Effector memory CD4-positive, alpha-beta T cell (primary cell): Measurements from ENCODE around the gene KNDC1.
"Not testable (repeated sequence)": the region's sequence is repeated elsewhere in the genome, so short reads cannot be mapped to it uniquely, and the experiment has no call there.

Source experiments
- DNase-seq, 3 donors: peaks; one replicate each; pipeline ENCODE4 v3.0.0-alpha.2; 2020
- H3K27ac ChIP-seq: 2 replicates; pipeline ENCODE4 v1.7.0; 2013; ENCODE audit warnings: mild to moderate bottlenecking, low read length, moderate library complexity; ENCODE audit not compliant: insufficient read depth, poor library complexity, severe bottlenecking
- H3K27me3 ChIP-seq: replicated peaks from 2 replicates; pipeline ENCODE4 v1.7.0; 2013; ENCODE audit warnings: mild to moderate bottlenecking, low read length; ENCODE audit not compliant: insufficient read depth, control insufficient read depth, poor library complexity, severe bottlenecking
- H3K36me3 ChIP-seq: 2 replicates; pipeline ENCODE4 v1.7.0; 2013; ENCODE audit warnings: mild to moderate bottlenecking, low read length, moderate library complexity; ENCODE audit not compliant: control insufficient read depth, insufficient read depth
- H3K4me1 ChIP-seq: 2 replicates; pipeline ENCODE4 v1.7.0; 2013; ENCODE audit warnings: low read length, mild to moderate bottlenecking; ENCODE audit not compliant: control insufficient read depth, insufficient read depth, poor library complexity, severe bottlenecking
- H3K4me3 ChIP-seq: 2 replicates; pipeline ENCODE4 v1.7.0; 2013; ENCODE audit warnings: low read length, low read depth, mild to moderate bottlenecking; ENCODE audit not compliant: insufficient read depth, poor library complexity, severe bottlenecking
- H3K9me3 ChIP-seq: 2 replicates; pipeline ENCODE4 v1.7.0; 2013; ENCODE audit warnings: mild to moderate bottlenecking, low read length, moderate library complexity; ENCODE audit not compliant: control insufficient read depth

Gene KNDC1

GRCh38 chr10:133141958-133142340 is 18.1 kb upstream of the KNDC1 start:
- DNase-seq, result no peak
- Histone ChIP-seq H3K4me1 (no peaks in the 10 kb centered on the region), H3K36me3 (no peaks in the 10 kb centered on the region), H3K9me3 (no peaks in the 10 kb centered on the region), H3K27ac (no peak overlapping the region), H3K4me3 (no peak overlapping the region), H3K27me3 (no peaks in the 10 kb centered on the region)

GRCh38 chr10:133142523-133143199 is 17.4 kb upstream of the KNDC1 start:
- H3K36me3 ChIP-seq, result no peaks in the 10 kb centered on the region
- H3K27me3 ChIP-seq, result no peaks in the 10 kb centered on the region
- DNase-seq, result no peak
- H3K4me3 ChIP-seq, result no peak overlapping the region
- H3K9me3 ChIP-seq, result no peaks in the 10 kb centered on the region
- H3K27ac ChIP-seq, result no peak overlapping the region
- H3K4me1 ChIP-seq, result no peaks in the 10 kb centered on the region

- Histone ChIP-seq H3K27ac (no peak overlapping the region), H3K27me3 (no peaks in the 10 kb centered on the region), H3K4me1 (no peaks in the 10 kb centered on the region), H3K4me3 (no peak overlapping the region), H3K9me3 (no peaks in the 10 kb centered on the region), H3K36me3 (no peaks in the 10 kb centered on the region)
- no peak for DNase-seq
Measured at GRCh38 chr10:133143200-133143533, 16.9 kb upstream of the KNDC1 start.

- Histone ChIP-seq H3K9me3 (no peaks in the 10 kb centered on the region), H3K27ac (no peak overlapping the region), H3K27me3 (no peaks in the 10 kb centered on the region), H3K4me1 (no peaks in the 10 kb centered on the region), H3K4me3 (no peak overlapping the region), H3K36me3 (no peaks in the 10 kb centered on the region)
- no peak for DNase-seq
Measured at GRCh38 chr10:133143546-133143945, 16.5 kb upstream of the KNDC1 start.

- no peak overlapping the region for H3K27ac ChIP-seq
- H3K4me1 ChIP-seq, result no peaks in the 10 kb centered on the region
- H3K4me3 ChIP-seq, result no peak overlapping the region
- H3K27me3 ChIP-seq, result no peaks in the 10 kb centered on the region
- no peak for DNase-seq
- no peaks in the 10 kb centered on the region for H3K36me3 ChIP-seq
- no peaks in the 10 kb centered on the region for H3K9me3 ChIP-seq
Measured at GRCh38 chr10:133144771-133145170, 15.2 kb upstream of the KNDC1 start.

- Histone ChIP-seq H3K4me1 (no peaks in the 10 kb centered on the region), H3K4me3 (no peak overlapping the region), H3K9me3 (no peaks in the 10 kb centered on the region), H3K27me3 (no peaks in the 10 kb centered on the region), H3K36me3 (no peaks in the 10 kb centered on the region), H3K27ac (no peak overlapping the region)
- DNase-seq, result no peak
Measured at GRCh38 chr10:133150226-133150625, 9.8 kb upstream of the KNDC1 start.

GRCh38 chr10:133150656-133151055 is 9.4 kb upstream of the KNDC1 start:
- Histone ChIP-seq H3K4me3 (no peak overlapping the region), H3K27ac (no peak overlapping the region), H3K27me3 (no peaks in the 10 kb centered on the region), H3K36me3 (no peaks in the 10 kb centered on the region), H3K9me3 (no peaks in the 10 kb centered on the region), H3K4me1 (no peaks in the 10 kb centered on the region)
- DNase-seq, result no peak

GRCh38 chr10:133151071-133151470 is 8.9 kb upstream of the KNDC1 start:
- H3K36me3 ChIP-seq, H3K4me1 ChIP-seq, H3K27me3 ChIP-seq, H3K27ac ChIP-seq, DNase-seq, H3K9me3 ChIP-seq, H3K4me3 ChIP-seq: not testable (repeated sequence)

- no peak overlapping the region for H3K4me3 ChIP-seq
- H3K36me3 ChIP-seq, result no peaks in the 10 kb centered on the region
Measured at GRCh38 chr10:133151543-133151972, 8.5 kb upstream of the KNDC1 start.

GRCh38 chr10:133154411-133154810 is 5.6 kb upstream of the KNDC1 start:
- Histone ChIP-seq H3K27me3 (no peaks in the 10 kb centered on the region), H3K36me3 (no peaks in the 10 kb centered on the region), H3K9me3 (no peaks in the 10 kb centered on the region), H3K27ac (no peak overlapping the region), H3K4me1 (no peaks in the 10 kb centered on the region), H3K4me3 (no peak overlapping the region)
- no peak for DNase-seq

More at GRCh38 chr10:133151543-133151972, 8.5 kb upstream of the KNDC1 start:
- no peaks in the 10 kb centered on the region for H3K4me1 ChIP-seq
- H3K9me3 ChIP-seq, result no peaks in the 10 kb centered on the region
- H3K27ac ChIP-seq, result no peak overlapping the region
- no peak for DNase-seq
- no peaks in the 10 kb centered on the region for H3K27me3 ChIP-seq
